ENCODE results near the gene ENAH.

DNA sequence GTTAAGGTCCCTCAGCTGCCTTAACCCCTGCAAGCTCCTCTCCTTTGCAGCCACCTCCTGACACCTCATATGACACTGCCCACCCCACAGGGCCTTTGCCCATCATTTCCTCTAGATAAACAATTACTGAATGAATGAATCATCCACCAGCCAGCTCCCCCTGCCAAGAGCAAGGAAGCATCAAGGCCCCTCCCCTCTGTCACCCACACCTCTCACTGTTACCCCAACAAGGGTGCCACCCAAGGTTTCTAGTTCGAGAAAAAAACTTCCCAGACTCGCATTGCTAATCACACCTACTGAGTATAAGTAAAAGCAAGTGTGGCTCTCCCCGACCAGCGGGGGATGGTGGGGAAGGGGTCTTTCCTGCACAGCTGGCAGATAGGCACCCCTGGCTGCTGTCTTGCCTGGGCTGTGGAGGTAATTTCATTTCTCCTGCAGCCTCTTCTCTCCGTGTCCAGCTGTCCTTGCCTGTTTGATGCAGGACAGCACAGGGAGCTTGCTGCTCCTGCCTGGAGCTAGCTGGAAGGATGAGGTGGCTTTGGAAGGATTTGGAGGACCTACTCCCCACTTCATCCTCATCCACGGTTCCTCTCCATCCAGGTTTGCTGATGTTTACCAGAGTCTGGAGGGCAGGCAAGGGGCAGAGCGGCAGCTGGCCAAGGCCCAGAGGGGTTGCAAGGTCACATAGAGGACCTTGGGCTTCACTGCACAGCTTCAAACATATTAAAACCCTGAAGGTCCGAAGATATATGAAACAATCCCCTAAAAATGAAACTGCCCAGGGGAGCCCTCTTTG is 192.0 kb downstream of the ENAH start:
- no peak for TF ChIP-seq POLR2A (IDR thresholded peaks at IDR 0.05; ENCODE audit: low read length)
- TF ChIP-seq GATA1 (IDR thresholded peaks at IDR 0.05; ENCODE audit: low read depth, low read length): no peak

Data from erythroblast (primary cell).